Activated B cell treated with CpG ODN at 0.5 μM for 24 hours (primary cell): ENCODE results near the gene RCOR1. TPM values are rescaled to one million over a fixed set of nuclear protein-coding genes. Genes with fewer than 3 reads are reported as not detected.
A peak's percentile ranks its signal among the peaks of the same experiment; 100 is the strongest.

Experiments
- ATAC-seq: fragments of 200-7000 bp; cut with Tn5 transposase; one replicate; pipeline ENCODE4 v1.10.0; 2021; ENCODE audit warnings: low read depth, mild to moderate bottlenecking, moderate library complexity
- CTCF ChIA-PET: fragments of 350-600 bp; sonication (Branson Sonifier 250); formaldehyde crosslinking; loops from one replicate; lab custom pipeline; 2021; ENCODE audit warnings: antibody characterized with exemption; lab: Charles Lee
- POLR2A ChIA-PET: fragments of 350-600 bp; sonication (Branson Sonifier 250); formaldehyde crosslinking; loops from one replicate; lab custom pipeline; 2021; ENCODE audit warnings: antibody characterized with exemption; lab: Charles Lee
- DNase-seq: peaks from one replicate; pipeline ENCODE4 v3.0.0; 2022
- H3K27ac Mint-ChIP-seq: one replicate; pipeline ENCODE4 v1.8.0; 2020; ENCODE audit warnings: mixed read lengths
- H3K27me3 Mint-ChIP-seq: one replicate; pipeline ENCODE4 v1.8.0; 2021; ENCODE audit warnings: mixed read lengths
- H3K36me3 Mint-ChIP-seq: one replicate; pipeline ENCODE4 v1.8.0; 2021; ENCODE audit warnings: low read depth, mixed read lengths
- H3K4me1 Mint-ChIP-seq: one replicate; pipeline ENCODE4 v1.8.0; 2021; ENCODE audit warnings: mixed read lengths
- H3K4me3 Mint-ChIP-seq: one replicate; pipeline ENCODE4 v1.8.0; 2020; ENCODE audit warnings: mild to moderate bottlenecking, mixed read lengths
- H3K9me3 Mint-ChIP-seq: one replicate; pipeline ENCODE4 v1.8.0; 2020; ENCODE audit warnings: mixed read lengths
- intact Hi-C: fragments of 100-400 bp; cut with micrococcal nuclease; formaldehyde crosslinking; loops from one replicate; pipeline ENCODE4 v1.15.1; 2024
- total RNA-seq: library from RNA; stranded (reverse); gene quantifications from 2 replicates; pipeline ENCODE4 v1.2.3, GENCODE V29; 2022
- TF ChIP-seq, protein P1 (sequence below): fragments of 200-600 bp; IDR thresholded peaks from one replicate; pipeline ENCODE4 v1.8.0; 2022; ENCODE audit warnings: antibody characterized with exemption, mild to moderate bottlenecking

Gene RCOR1
- total RNA-seq, 1 donor from 2014 or later: 23.0 TPM

DNA sequence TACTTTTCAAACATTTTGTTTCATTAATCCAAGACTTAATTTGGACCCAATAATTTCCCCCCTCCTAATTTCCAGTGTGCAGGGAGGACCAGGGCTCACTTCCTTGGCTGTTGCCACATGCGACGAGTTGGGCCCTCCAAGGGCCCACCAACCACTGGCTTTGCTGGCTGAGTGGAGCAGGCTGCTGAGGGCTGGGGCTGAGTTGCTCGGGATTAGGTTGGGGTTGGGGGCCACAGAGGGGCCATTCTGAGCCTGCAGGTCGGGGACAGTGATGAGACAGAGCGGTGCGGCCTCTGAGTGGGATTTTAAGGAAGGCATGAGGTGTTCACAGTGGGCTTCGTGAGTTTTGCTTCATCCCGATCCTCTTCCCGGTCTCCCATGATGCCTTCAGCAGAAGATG, 178.7 kb downstream of the RCOR1 start:
- POLR2A ChIA-PET: no interaction called here
- DNase-seq: no peak
- Mint-ChIP-seq H3K27ac (peak overlapping the region; percentile 97), H3K4me1 (peaks cover 87% of the 10 kb centered on the region), H3K4me3 (no peak overlapping the region), H3K27me3 (no peaks in the 10 kb centered on the region), H3K9me3 (no peaks in the 10 kb centered on the region), H3K36me3 (no peaks in the 10 kb centered on the region)
- no peak for ATAC-seq
- intact Hi-C loops: loop anchor here (5.0 to 10.0 kb wide), 3 partner anchors 34 to 456 kb away; partner anchors contain the start of gene ZNF839
- TF ChIP-seq, protein P1, sequence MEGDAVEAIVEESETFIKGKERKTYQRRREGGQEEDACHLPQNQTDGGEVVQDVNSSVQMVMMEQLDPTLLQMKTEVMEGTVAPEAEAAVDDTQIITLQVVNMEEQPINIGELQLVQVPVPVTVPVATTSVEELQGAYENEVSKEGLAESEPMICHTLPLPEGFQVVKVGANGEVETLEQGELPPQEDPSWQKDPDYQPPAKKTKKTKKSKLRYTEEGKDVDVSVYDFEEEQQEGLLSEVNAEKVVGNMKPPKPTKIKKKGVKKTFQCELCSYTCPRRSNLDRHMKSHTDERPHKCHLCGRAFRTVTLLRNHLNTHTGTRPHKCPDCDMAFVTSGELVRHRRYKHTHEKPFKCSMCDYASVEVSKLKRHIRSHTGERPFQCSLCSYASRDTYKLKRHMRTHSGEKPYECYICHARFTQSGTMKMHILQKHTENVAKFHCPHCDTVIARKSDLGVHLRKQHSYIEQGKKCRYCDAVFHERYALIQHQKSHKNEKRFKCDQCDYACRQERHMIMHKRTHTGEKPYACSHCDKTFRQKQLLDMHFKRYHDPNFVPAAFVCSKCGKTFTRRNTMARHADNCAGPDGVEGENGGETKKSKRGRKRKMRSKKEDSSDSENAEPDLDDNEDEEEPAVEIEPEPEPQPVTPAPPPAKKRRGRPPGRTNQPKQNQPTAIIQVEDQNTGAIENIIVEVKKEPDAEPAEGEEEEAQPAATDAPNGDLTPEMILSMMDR: no peak
- CTCF ChIA-PET: no interaction called here

DNA sequence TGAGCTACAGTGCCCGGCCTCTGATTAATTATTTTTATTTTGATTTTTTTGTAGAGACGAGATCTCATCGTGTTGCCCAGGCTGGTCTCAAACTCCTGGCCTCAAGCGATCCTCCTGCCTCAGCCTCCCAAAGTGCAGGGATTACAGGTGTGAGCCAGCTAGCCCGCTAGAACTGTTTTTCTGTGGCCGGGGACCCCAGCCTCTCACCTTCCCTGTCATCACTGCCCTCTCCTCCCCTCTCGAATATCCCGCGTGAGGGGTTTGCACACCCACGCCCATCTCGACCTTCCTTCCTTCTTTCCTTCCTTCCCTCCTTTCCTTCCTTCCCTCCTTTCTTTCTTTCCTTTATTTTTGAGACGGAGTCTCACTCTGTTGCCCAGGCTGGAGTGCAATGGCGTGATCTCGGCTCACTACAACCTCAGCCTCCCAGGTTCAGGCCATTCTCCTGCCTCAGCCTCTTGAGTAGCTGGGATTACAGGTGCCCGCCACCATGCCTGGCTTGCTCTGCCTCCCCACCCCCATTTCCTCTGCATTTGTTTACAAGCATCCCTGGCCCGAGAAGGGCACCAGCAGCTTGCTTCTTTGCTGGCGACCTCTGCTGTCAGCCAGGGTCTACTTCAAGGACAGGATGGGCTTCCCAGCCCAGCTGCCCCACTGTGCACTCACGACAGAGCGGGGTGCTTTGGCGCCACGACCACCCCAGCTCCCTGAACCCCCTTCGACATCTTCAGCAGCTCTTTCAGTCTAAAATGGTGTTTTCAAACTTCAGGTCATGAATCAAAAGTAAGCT, 180.5 kb downstream of the RCOR1 start:
- ATAC-seq (no peak), DNase-seq (no peak)
- CTCF ChIA-PET: interaction anchor here (0.6 to 2.3 kb wide), 5 partner anchors 74 to 254 kb away, joined by 3 to 17 read pairs (median 3); no protein-coding TSS in a partner anchor
- intact Hi-C loops: loop anchor here (5.0 to 10.0 kb wide), 3 partner anchors 36 to 458 kb away; partner anchors contain the start of gene ZNF839
- H3K27me3 Mint-ChIP-seq: no peaks in the 10 kb centered on the region
- TF ChIP-seq, protein P1: no peak
- H3K9me3 Mint-ChIP-seq: no peaks in the 10 kb centered on the region
- no peaks in the 10 kb centered on the region for H3K36me3 Mint-ChIP-seq
- peak overlapping the region; percentile 32 for H3K4me3 Mint-ChIP-seq
- POLR2A ChIA-PET: interaction anchor here (0.6 to 3.1 kb wide), 10 partner anchors 9 to 79 kb away, joined by 3 to 18 read pairs (median 4); no protein-coding TSS in a partner anchor
- peak overlapping the region; percentile 65 for H3K27ac Mint-ChIP-seq
- peaks cover 79% of the 10 kb centered on the region for H3K4me1 Mint-ChIP-seq

DNA sequence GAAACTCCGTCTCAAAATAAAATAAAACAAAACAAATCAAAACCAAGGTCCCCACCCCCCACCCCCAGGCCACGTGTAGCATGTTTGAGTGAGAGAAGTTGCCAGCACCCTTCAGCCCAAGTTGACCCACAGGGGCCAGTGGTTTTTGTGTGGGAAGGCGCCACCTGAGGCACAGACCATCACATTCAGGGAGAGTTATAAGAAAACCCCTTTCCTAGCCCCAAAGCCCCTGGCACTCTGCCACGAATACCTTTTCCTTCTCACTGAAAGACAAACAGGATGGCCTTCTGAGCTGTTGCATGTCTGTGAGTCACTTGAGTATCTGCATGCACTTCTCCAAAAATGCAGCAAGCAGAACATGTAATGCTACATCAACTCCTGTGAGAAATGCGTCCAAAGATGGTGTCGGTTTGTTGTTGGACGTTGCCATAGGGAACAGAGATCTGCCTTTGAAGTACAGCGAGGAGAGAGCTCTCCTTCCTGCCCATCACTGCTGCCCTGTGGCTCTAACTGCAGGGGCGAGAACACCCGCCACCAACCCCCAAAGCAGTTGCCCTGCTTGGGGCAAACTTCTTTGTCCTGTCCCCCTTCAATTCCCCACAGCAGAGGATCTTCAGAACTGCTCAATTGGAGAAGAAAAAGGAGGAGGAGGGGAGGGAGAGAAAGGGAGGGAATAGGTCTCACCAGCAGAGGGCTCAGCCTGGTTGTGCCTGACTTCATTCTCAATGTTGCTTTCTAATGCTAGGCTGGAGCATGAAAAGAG, 182.1 kb downstream of the RCOR1 start:
- peak overlapping the region; percentile 96 for H3K27ac Mint-ChIP-seq
- POLR2A ChIA-PET: interaction anchor here (0.6 to 3.1 kb wide), 16 partner anchors 8 to 2000 kb away, joined by 3 to 18 read pairs (median 4); no protein-coding TSS in a partner anchor

DNA sequence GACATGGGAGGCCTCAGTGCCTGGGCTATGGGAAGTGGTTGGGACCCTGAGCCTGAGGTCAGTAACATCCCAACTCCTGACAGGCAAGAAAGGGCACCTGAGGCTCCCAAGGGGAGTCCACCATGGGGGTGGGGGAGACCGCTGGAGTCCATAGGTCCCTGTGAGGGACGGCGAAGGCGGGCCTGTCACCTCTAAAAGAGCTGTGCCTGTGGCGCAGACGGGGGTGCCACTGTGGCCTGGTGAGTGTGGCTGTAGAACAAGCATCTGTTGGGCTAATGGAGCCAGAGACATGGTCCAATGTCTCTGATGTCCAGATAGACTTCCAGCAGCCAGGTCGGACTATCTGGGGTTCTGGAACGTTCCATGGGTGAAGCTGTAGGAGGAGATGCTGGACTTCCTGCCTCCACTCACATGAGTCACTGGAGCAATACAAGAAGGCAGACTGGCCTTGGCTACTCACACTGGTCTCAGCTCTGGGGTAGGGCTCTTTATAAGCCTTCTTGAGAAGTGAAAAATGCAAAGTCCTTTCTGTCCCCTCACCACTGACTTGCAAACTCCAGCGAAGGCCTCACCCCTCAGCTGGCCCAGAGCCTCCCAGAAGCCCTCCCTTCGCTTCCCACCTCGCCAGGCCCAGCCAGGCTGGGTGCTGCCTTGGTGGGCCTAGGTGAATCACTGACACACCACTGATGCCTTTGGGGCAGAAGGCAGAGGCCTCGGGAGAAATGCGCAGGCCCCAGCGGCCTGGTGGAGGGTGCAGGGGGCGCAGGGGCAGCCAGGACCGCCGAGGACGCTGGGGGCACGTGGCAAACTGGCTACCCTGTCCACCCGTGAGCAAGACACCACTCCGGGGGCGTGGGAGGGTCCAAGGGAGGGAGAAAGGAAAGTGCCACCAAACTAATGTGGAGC, 183.7 kb downstream of the RCOR1 start:
- Mint-ChIP-seq H3K27me3 (no peaks in the 10 kb centered on the region), H3K36me3 (peaks cover 26% of the 10 kb centered on the region), H3K9me3 (no peaks in the 10 kb centered on the region), H3K4me1 (peaks cover 76% of the 10 kb centered on the region), H3K4me3 (peak overlapping the region; percentile 83), H3K27ac (peak overlapping the region; percentile 95)
- CTCF ChIA-PET: interaction anchor here (1.5 kb wide), 1 partner anchor 43 kb away, joined by 3 read pairs; no protein-coding TSS in a partner anchor
- POLR2A ChIA-PET: interaction anchor here (0.7 to 1.1 kb wide), 4 partner anchors 11 to 130 kb away, joined by 3 read pairs; no protein-coding TSS in a partner anchor
- no peak for ATAC-seq
- TF ChIP-seq, protein P1: no peak
- intact Hi-C loops: loop anchor here (1.0 to 10.0 kb wide), 6 partner anchors 31 to 461 kb away; partner anchors contain the start of gene ZNF839
- DNase-seq: peak; percentile 37

More for the DNA sequence above, 182.1 kb downstream of the RCOR1 start:
- CTCF ChIA-PET: interaction anchor here (0.7 to 2.3 kb wide), 7 partner anchors 9 to 256 kb away, joined by 3 to 17 read pairs (median 4); no protein-coding TSS in a partner anchor
- no peaks in the 10 kb centered on the region for H3K27me3 Mint-ChIP-seq
- H3K4me3 Mint-ChIP-seq: peak overlapping the region; percentile 70
- intact Hi-C loops: loop anchor here (1.0 to 10.0 kb wide), 9 partner anchors 10 to 460 kb away; partner anchors contain the start of gene ZNF839
- H3K36me3 Mint-ChIP-seq: peaks cover 13% of the 10 kb centered on the region
- DNase-seq: peak; percentile 64
- ATAC-seq: peak; percentile 53
- TF ChIP-seq, protein P1: no peak
- no peaks in the 10 kb centered on the region for H3K9me3 Mint-ChIP-seq
- H3K4me1 Mint-ChIP-seq: peaks cover 76% of the 10 kb centered on the region
